GM12878 (cell line): ENCODE measurements around the gene RALGAPB. TPM values are rescaled to one million over a fixed set of nuclear protein-coding genes. Genes with fewer than 3 reads are reported as not detected.

Experiments
- ATAC-seq: fragments of 200-7000 bp; cut with Tn5 transposase; 3 replicates; pipeline ENCODE4 v1.9.1; 2020; ENCODE audit warnings: mild to moderate bottlenecking, moderate library complexity
- BruUV-seq: library from RNA; stranded (reverse); fragments of 400-500 nt; replicated peaks from 2 replicates; lab custom pipeline; 2021; lab: Mats Ljungman, UMichigan
- CTCF ChIA-PET: fragments of 300-600 bp; sonication (Branson Sonifier 250); formaldehyde crosslinking; extraction: SDS; loops from one replicate; lab custom pipeline; 2021; ENCODE audit warnings: inconsistent platforms; lab: Yijun Ruan, JAX
- POLR2A ChIA-PET: fragments of 350-600 bp; formaldehyde crosslinking; extraction: SDS; loops from one replicate; lab custom pipeline; 2021; ENCODE audit warnings: inconsistent platforms; lab: Charles Lee
- RAD21 ChIA-PET: fragments of 300-600 bp; sonication (Branson Sonifier 250); formaldehyde crosslinking; loops from one replicate; lab custom pipeline; 2023; ENCODE audit warnings: antibody characterized with exemption; ENCODE audit not compliant: unreplicated experiment; lab: Charles Lee
- SMC1A ChIA-PET: fragments of 300-600 bp; sonication (Branson Sonifier 250); formaldehyde crosslinking; loops from one replicate; lab custom pipeline; 2023; ENCODE audit not compliant: unreplicated experiment, uncharacterized antibody; lab: Charles Lee
- DNase-seq: peaks from one replicate; pipeline ENCODE4 v3.0.0-alpha.2; 2011; ENCODE audit warnings: low read depth, low spot score
- FAIRE-seq: peaks from 3 replicates; lab custom pipeline; 2011; peaks lifted over from hg19 to GRCh38; lab: Jason Lieb, UNC
- H2AFZ ChIP-seq: 2 replicates; pipeline ENCODE4 v1.6.0; 2011; ENCODE audit warnings: low read depth, low read length, control low read depth; ENCODE audit not compliant: control insufficient read depth
- H3K27ac ChIP-seq: 2 replicates; pipeline ENCODE4 v1.5.1; 2011; ENCODE audit warnings: control low read depth; ENCODE audit not compliant: control insufficient read depth, insufficient read depth
- H3K27me3 ChIP-seq, 2 experiments: replicated peaks in 1 of 2; 2 replicates each; pipeline versions ENCODE4 v1.6.0 to v1.6.1; 2011; ENCODE audit warnings: low read length in 1 of 2; ENCODE audit not compliant: control insufficient read depth in 2 of 2, insufficient read depth in 2 of 2
- H3K36me3 ChIP-seq, 2 experiments: 2 replicates each; pipeline ENCODE4 v1.5.1; 2011; ENCODE audit warnings: low read length in 1 of 2; ENCODE audit not compliant: control insufficient read depth in 2 of 2, insufficient read depth in 2 of 2
- H3K4me1 ChIP-seq: 2 replicates; pipeline ENCODE4 v1.6.1; 2011; ENCODE audit warnings: mild to moderate bottlenecking, low read length, moderate library complexity, mixed read lengths; ENCODE audit not compliant: control insufficient read depth, insufficient read depth
- H3K4me2 ChIP-seq: 2 replicates; pipeline ENCODE4 v1.6.0; 2011; ENCODE audit warnings: control low read depth; ENCODE audit not compliant: control insufficient read depth, insufficient read depth
- H3K4me3 ChIP-seq: fragments of 200-600 bp; sonication (generic); 2 replicates; pipeline ENCODE4 v1.5.1; 2016
- H3K79me2 ChIP-seq: 2 replicates; pipeline ENCODE4 v1.6.0; 2011; ENCODE audit warnings: low read length; ENCODE audit not compliant: control insufficient read depth, insufficient read depth
- H3K9ac ChIP-seq: 2 replicates; pipeline ENCODE4 v1.8.0; 2011; ENCODE audit warnings: low read length, control low read depth, mixed read lengths; ENCODE audit not compliant: control insufficient read depth, insufficient read depth
- H3K9me3 ChIP-seq: replicated peaks from 3 replicates; pipeline ENCODE4 v1.5.1; 2011; ENCODE audit warnings: mild to moderate bottlenecking, low read length; ENCODE audit not compliant: control insufficient read depth, insufficient read depth
- H4K20me1 ChIP-seq: 2 replicates; pipeline ENCODE4 v1.6.0; 2011; ENCODE audit not compliant: control insufficient read depth, insufficient read depth
- BCL3 ChIP-seq: IDR thresholded peaks from 2 replicates; pipeline ENCODE4 v1.6.1; 2011; ENCODE audit warnings: borderline replicate concordance, low read depth, mild to moderate bottlenecking, moderate library complexity, low read length; ENCODE audit not compliant: insufficient read depth, poor library complexity, severe bottlenecking
- BRCA1 ChIP-seq: IDR thresholded peaks from 2 replicates; pipeline ENCODE4 v1.6.1; 2011; ENCODE audit warnings: low read depth, low read length, improper control_type of control experiment
- CBX3 ChIP-seq: fragments of 200-600 bp; sonication (generic); IDR thresholded peaks from 2 replicates; pipeline ENCODE4 v1.6.1; 2016; ENCODE audit warnings: low read depth, borderline replicate concordance
- DPF2 ChIP-seq: fragments of 450-650 bp; IDR thresholded peaks from 2 replicates; pipeline ENCODE4 v1.6.1; 2017; ENCODE audit warnings: mild to moderate bottlenecking
- EED ChIP-seq: sonication (generic); IDR thresholded peaks from 2 replicates; pipeline ENCODE4 v1.6.1; 2016; ENCODE audit warnings: antibody characterized with exemption, low read depth
- KLF5 ChIP-seq: fragments of 450-650 bp; IDR thresholded peaks from 2 replicates; pipeline ENCODE4 v1.6.1; 2014; ENCODE audit warnings: mild to moderate bottlenecking; ENCODE audit not compliant: partially characterized antibody
- LARP7 ChIP-seq: fragments of 450-650 bp; IDR thresholded peaks from 2 replicates; pipeline ENCODE4 v1.6.1; 2017; ENCODE audit warnings: mild to moderate bottlenecking
- MTA2 ChIP-seq: fragments of 450-650 bp; IDR thresholded peaks from 2 replicates; pipeline ENCODE4 v1.6.1; 2016; ENCODE audit warnings: low read depth, mild to moderate bottlenecking, moderate library complexity
- NR2C2 ChIP-seq: IDR thresholded peaks from 2 replicates; pipeline ENCODE4 v1.6.1; 2011; ENCODE audit warnings: borderline replicate concordance, low read depth; ENCODE audit not compliant: control insufficient read depth, insufficient read length
- PML ChIP-seq: IDR thresholded peaks from 2 replicates; pipeline ENCODE4 v1.6.1; 2012; ENCODE audit warnings: low read length, inconsistent platforms
- SIN3A ChIP-seq: IDR thresholded peaks from 2 replicates; pipeline ENCODE4 v1.6.1; 2012; ENCODE audit warnings: low read depth, low read length, improper control_type of control experiment
- SMAD1 ChIP-seq: fragments of 450-650 bp; IDR thresholded peaks from 2 replicates; pipeline ENCODE4 v1.6.1; 2018; ENCODE audit warnings: mild to moderate bottlenecking, low read depth; ENCODE audit not compliant: partially characterized antibody
- SMAD5 ChIP-seq: IDR thresholded peaks from 2 replicates; pipeline ENCODE4 v1.6.1; 2016; ENCODE audit warnings: antibody characterized with exemption, low read depth
- SUZ12 ChIP-seq: fragments of 200-600 bp; sonication (generic); IDR thresholded peaks from one replicate; pipeline ENCODE4 v1.6.1; 2018; ENCODE audit warnings: antibody characterized with exemption, mild to moderate bottlenecking; ENCODE audit not compliant: unreplicated experiment
- TARDBP ChIP-seq: IDR thresholded peaks from 2 replicates; pipeline ENCODE4 v1.6.1; 2016; ENCODE audit warnings: borderline replicate concordance
- ZBTB4 ChIP-seq: fragments of 450-650 bp; formaldehyde crosslinking; IDR thresholded peaks from 2 replicates; pipeline ENCODE4 v1.4.0; 2022; ENCODE audit warnings: mild to moderate bottlenecking, moderate library complexity
- WGBS: methylation state at CpG from one replicate; pipeline ENCODE4 v1.1.6; 2016; ENCODE audit warnings: low lambda C conversion rate; ENCODE audit not compliant: insufficient replicate concordance, insufficient coverage; ENCODE audit errors: missing lambda C conversion rate; 5-methylcytosine and 5-hydroxymethylcytosine counted together
- in situ Hi-C: fragments of 300-500 bp; cut with MboI; formaldehyde crosslinking; loops from 9 replicates; pipeline ENCODE4 v1.14.3; 2018; ENCODE audit warnings: mixed read lengths
- intact Hi-C: fragments of 100-400 bp; cut with micrococcal nuclease; formaldehyde crosslinking; loops from one replicate; pipeline ENCODE4 v1.14.2; 2022; ENCODE audit not compliant: unreplicated experiment
- polyA plus RNA-seq, 11 experiments: library from polyadenylated mRNA; depleted of rRNA in 4 of 11; unstranded in 6 of 11; stranded (reverse) in 5 of 11; fragments of >200 nt; fragmentation: Nextera tagmentation in 4 of 11; fragmentation: Illumina TruSeq in 1 of 11; extraction: Ambion mirVana in 4 of 11; extraction: Trizol in 1 of 11; gene quantifications; 1 replicate in 1 of 11; 2 replicates in 10 of 11; pipeline versions ENCODE4 v1.2.1 to v1.2.3, GENCODE V29; 2011 to 2016; ENCODE audit warnings: inconsistent platforms in 2 of 11, missing spikeins in 2 of 11, low read depth in 1 of 11
- total RNA-seq, 4 experiments: library from RNA; depleted of rRNA in 3 of 4; stranded (reverse); fragments of >200 nt in 3 of 4; fragmentation: Illumina TruSeq in 1 of 4; extraction: Trizol in 1 of 4; gene quantifications; 2 replicates each; pipeline versions ENCODE4 v1.2.1 to v1.2.3, GENCODE V29; 2013 to 2021

RALGAPB gene
- total and polyA plus RNA-seq, 10 of the 15 experiments (the other 5 are each of a cell fraction or from before 2014, with no cell fraction given): 3.7 to 23.2 (median 15.5) TPM

- TF ChIP-seq NR2C2: no peak
- peak; percentile 87 for TF ChIP-seq LARP7
- peak; percentile 61 for TF ChIP-seq SMAD1
- no peak for TF ChIP-seq SUZ12
- TF ChIP-seq MTA2: peak; percentile 36; the same call in 1 of the 2 replicates
- no peak for TF ChIP-seq CBX3
- no peak for TF ChIP-seq BRCA1
- TF ChIP-seq SIN3A: peak; percentile 51
- TF ChIP-seq TARDBP: no peak
- TF ChIP-seq EED: peak; percentile 84
- TF ChIP-seq DPF2: peak; percentile 62; the same call in 1 of the 2 replicates
Measured at GRCh38 chr20:38472513-38473366, at the start of gene RALGAPB (continued).

GRCh38 chr20:38423541-38423940 is 49.1 kb upstream of the RALGAPB start:
- no peak overlapping the region for H3K4me3 ChIP-seq
- H3K9me3 ChIP-seq: no peaks in the 10 kb centered on the region
- intact Hi-C loops: no loop called here
- ATAC-seq (0 out of 3 replicates have a peak, but pooled peaks have one; percentile 7), FAIRE-seq (no peak), DNase-seq (no peak)
- BruUV-seq: no TSS peak
- WGBS: 75% methylated on average over 4 of the region's 4 CpGs
- no peak for TF ChIP-seq ZBTB4 (CRISPR knock-in tag)
- TF ChIP-seq SMAD5: no peak
- no peak for TF ChIP-seq PML
- TF ChIP-seq KLF5: no peak
- TF ChIP-seq BCL3: no peak
- in situ Hi-C loops: no loop called here
- CTCF ChIA-PET: interaction anchor here (1.6 kb wide), 1 partner anchor 15 kb away, joined by 6 read pairs; no protein-coding TSS in a partner anchor
- H3K36me3 ChIP-seq: peaks cover 67 to 70% of the 10 kb centered on the region in 2 experiments
- H3K4me2 ChIP-seq: no peak overlapping the region
- SMC1A ChIA-PET: interaction anchor here (1.0 to 2.8 kb wide), 3 partner anchors 9 to 15 kb away, joined by 3 to 9 read pairs (median 3); partner anchors contain the start of gene SNHG17
- POLR2A ChIA-PET: interaction anchor here (0.7 kb wide), 1 partner anchor 1730 kb away, joined by 4 read pairs; no protein-coding TSS in a partner anchor
- H3K27ac ChIP-seq: no peak overlapping the region
- no peaks in the 10 kb centered on the region for H3K4me1 ChIP-seq
- H3K27me3 ChIP-seq: no peaks in the 10 kb centered on the region
- H3K9ac ChIP-seq: no peak overlapping the region
- peaks cover 14% of the 10 kb centered on the region for H4K20me1 ChIP-seq
- H3K79me2 ChIP-seq: peaks cover 31% of the 10 kb centered on the region
- H2AFZ ChIP-seq: no peak overlapping the region
- RAD21 ChIA-PET: no interaction called here
